ENCODE results near the gene IFNL3.

DNA sequence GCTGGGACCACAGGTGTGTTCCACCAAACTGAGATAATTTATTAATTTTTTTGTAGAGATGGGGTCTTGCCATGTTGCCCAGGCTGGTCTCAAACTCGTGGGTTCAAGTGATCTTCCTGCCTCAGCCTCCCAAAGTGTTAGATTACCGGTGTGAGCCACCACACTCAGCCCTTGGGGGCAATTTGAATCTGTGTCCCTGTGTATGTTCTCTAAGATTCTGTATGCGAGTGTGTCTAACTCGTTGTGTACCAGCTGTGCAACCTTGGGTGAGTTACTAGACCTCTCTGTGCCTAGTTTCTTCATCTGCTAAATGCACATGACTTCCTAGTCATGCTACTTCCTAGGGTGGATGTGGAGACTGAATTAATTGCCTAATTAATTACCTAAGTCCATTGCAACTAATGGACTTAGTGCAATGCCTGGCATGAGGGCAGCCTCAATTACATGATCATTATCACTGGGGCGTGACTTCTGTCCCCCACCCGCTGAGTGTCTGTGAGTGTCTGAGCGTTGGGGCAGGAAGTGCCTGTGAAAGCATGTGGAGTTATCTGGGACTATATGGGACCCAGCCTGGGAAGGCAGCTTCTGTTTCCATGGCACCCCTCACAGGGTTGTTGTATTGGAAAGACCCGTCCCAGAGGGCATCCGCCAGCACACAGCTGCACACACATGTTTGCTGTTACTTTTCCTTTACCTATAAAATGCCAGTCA, 49.8 kb downstream of the IFNL3 start:
- TF ChIP-seq, protein P1, sequence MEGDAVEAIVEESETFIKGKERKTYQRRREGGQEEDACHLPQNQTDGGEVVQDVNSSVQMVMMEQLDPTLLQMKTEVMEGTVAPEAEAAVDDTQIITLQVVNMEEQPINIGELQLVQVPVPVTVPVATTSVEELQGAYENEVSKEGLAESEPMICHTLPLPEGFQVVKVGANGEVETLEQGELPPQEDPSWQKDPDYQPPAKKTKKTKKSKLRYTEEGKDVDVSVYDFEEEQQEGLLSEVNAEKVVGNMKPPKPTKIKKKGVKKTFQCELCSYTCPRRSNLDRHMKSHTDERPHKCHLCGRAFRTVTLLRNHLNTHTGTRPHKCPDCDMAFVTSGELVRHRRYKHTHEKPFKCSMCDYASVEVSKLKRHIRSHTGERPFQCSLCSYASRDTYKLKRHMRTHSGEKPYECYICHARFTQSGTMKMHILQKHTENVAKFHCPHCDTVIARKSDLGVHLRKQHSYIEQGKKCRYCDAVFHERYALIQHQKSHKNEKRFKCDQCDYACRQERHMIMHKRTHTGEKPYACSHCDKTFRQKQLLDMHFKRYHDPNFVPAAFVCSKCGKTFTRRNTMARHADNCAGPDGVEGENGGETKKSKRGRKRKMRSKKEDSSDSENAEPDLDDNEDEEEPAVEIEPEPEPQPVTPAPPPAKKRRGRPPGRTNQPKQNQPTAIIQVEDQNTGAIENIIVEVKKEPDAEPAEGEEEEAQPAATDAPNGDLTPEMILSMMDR (IDR thresholded peaks at IDR 0.05), result no peak
- TF ChIP-seq POLR2A (IDR thresholded peaks at IDR 0.05), result no peak

Measured in lower leg skin (tissue), 3 donors.